ENCODE results near the gene C17orf50. TPM values are rescaled to one million over a fixed set of nuclear protein-coding genes. Genes with fewer than 3 reads are reported as not detected.

The C17orf50 gene
- total RNA-seq, 4 donors from 2014 or later = not detected

GRCh38 chr17:35799942-35800341 is 39.3 kb downstream of the C17orf50 start:
- TF ChIP-seq CTCF (IDR thresholded peaks at IDR 0.05) = no peak
- ATAC-seq (ENCODE audit: low FRiP score) (peak; percentile 46), DNase-seq (ENCODE audit: low spot score) (no peak)

GRCh38 chr17:35801583-35802224 is 41.0 kb downstream of the C17orf50 start:
- no peak for DNase-seq (ENCODE audit: low spot score)
- peak; percentile 4 for ATAC-seq (ENCODE audit: low FRiP score)

GRCh38 chr17:35804658-35805192 is 44.0 kb downstream of the C17orf50 start:
- TF ChIP-seq CTCF (IDR thresholded peaks at IDR 0.05) = peak in 1 of 3 donors; percentile 46
- ATAC-seq (ENCODE audit: low FRiP score) = peak; percentile 78
- no peak for DNase-seq (ENCODE audit: low spot score)

More at GRCh38 chr17:35801583-35802224, 41.0 kb downstream of the C17orf50 start:
- no peak for TF ChIP-seq CTCF (IDR thresholded peaks at IDR 0.05)

- no peak for TF ChIP-seq CTCF (IDR thresholded peaks at IDR 0.05)
- no peak for DNase-seq (ENCODE audit: low spot score)
- ATAC-seq (ENCODE audit: low FRiP score) = no peak
These were observed 46.9 kb downstream of the C17orf50 start for GRCh38 chr17:35807371-35808144.

GRCh38 chr17:35808240-35808961 is 47.7 kb downstream of the C17orf50 start:
- no peak for ATAC-seq (ENCODE audit: low FRiP score)
- DNase-seq (ENCODE audit: low spot score) = no peak
- TF ChIP-seq CTCF (IDR thresholded peaks at IDR 0.05) = no peak

- ATAC-seq (ENCODE audit: low FRiP score) = peak; percentile 98
These were observed 48.5 kb downstream of the C17orf50 start, which contains the start of gene TAF15 for GRCh38 chr17:35808962-35809854. Gene TAF15, plus strand, starts transcription at chr17:35809484. Its CDS starts 86 bp downstream, at chr17:35809570.

More at GRCh38 chr17:35808962-35809854, 48.5 kb downstream of the C17orf50 start, which contains the start of gene TAF15:
- TF ChIP-seq CTCF (IDR thresholded peaks at IDR 0.05) = no peak
- DNase-seq (ENCODE audit: low spot score) = peak; percentile 83
